Activated naive CD4-positive, alpha-beta T cell treated with Interleukin-2 at 50 U/mL for 16 hours (primary cell): ENCODE data around the gene TOX3.

Source experiments
- DNase-seq: peaks from one replicate; pipeline ENCODE4 v3.0.0-alpha.2; 2020

The TOX3 gene

GRCh38 chr16:52563767-52564611 lies 17.0 kb upstream of the TOX3 start:
- no peak for DNase-seq

DNA sequence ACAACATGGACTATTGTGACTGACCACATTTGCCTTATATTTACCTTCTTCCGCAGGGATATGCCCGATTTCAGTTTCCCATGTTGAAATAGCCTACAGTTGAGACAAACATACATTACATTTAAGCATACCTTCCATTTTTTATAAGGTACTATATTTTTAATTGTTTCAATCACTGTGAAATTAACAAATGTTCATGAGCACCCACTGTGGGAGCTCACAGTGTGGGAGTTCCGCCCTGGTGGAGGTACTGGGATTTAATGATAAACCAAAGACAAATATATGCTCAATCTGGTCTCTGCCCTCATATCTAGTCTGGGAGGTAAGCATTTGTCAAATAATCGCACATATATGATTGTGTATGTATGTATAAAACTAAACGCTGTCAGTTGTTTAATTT lies 15.8 kb upstream of the TOX3 start:
- DNase-seq, result no peak

- DNase-seq, result no peak
These were observed 15.2 kb upstream of the TOX3 start for GRCh38 chr16:52561910-52562741.

DNA sequence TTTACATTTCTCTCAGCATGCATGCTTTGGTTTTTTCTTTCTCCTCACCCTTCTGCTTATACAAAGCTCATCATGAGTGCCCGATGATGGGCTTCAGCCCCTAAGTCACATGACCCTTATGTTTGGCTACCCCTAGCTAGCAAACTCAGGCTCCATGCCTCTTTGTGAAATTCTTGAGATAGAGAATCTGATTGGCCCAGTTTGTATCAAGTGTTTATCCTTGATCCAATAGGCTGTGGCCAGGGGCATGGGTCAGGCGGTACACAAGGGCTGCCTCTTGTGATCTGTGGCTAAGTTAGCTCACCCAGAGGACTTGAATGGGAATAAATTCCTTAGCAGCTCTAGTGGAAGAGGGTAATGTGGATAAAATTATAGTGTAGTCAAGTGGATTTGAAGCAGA lies 11.5 kb upstream of the TOX3 start:
- DNase-seq, result no peak

DNA sequence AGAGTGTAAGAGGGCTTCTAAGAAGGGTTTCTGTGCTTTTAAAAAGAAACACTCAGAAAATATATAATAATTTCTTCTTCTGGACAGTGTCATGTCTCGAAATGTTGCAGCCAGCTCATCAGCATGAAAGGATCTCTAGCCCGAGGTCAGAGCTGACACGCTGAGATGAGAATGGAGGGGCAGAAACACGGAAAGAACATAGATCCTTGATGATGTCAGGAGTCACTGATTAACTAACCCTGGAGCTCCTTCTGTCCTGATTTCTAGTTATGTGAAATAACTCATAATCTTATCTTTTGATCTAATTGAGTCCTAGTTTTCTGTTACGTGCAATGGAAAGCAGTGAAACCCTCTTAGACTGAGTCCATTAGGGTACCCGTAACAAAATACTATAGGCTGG lies 10.3 kb upstream of the TOX3 start:
- no peak for DNase-seq

GRCh38 chr16:52556083-52556482 lies 9.1 kb upstream of the TOX3 start:
- no peak for DNase-seq

- no peak for DNase-seq
These were observed 8.6 kb upstream of the TOX3 start for GRCh38 chr16:52555572-52555971.

DNA sequence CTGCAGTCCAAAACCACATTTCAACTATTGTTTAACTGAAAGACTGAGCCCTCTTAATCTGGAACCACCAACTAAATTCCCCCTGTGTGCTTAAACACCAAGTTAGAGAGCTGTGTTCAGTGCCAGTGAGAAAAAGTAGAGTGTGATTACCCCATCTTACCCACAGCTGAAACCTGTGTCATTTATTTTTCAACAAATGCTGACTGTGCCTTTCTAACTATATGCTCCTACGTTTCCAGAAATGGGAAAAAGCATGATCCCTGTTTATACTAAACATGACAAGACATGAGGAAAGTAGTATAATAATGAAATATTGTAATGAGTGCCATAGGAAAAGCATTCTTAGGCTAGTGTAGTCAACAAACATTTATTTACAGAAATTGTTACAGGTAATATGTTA lies 7.4 kb upstream of the TOX3 start:
- DNase-seq, result no peak

DNA sequence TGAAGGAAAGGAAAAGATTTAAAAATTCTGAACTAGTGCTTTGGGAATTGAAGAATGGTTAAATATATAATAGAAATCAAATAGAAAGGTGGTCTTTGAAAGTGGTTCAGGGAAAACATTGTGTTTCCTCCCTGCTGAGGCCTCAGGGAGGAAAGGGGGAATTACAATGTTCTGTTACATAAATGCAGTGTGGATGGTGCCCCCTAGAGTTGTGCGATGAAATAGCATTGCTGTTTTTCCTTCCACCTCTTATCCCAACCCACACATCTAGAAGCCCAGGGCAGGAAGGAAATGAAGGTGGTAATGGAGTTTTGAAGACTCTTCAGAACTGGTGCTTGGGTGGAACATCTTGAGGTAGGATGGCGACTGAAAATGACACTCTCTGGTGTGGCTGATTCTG lies 6.4 kb upstream of the TOX3 start:
- DNase-seq, result no peak

DNA sequence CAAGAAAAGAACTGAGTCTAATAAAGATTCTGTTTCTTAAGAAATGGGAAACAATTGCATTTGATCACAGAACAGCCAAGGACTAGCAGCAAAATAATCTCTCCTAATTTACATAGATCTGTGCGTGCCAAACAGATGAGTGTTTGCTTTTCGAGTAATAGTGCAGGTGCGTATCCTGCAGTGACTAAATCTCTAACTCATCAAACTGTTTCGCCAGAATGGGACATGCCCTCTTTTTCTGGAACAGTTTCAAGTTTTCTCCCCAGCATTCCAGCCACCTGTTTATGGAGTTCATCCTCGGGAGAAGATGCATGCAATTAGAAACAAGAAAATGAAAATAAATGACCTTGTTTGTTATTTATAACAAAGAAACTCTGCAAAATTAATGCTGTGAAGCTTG lies 5.7 kb upstream of the TOX3 start:
- DNase-seq, result no peak

GRCh38 chr16:52549011-52549692 lies 2.2 kb upstream of the TOX3 start:
- no peak for DNase-seq

GRCh38 chr16:52548261-52549010 lies 1.5 kb upstream of the TOX3 start:
- DNase-seq, result no peak

- DNase-seq, result no peak
These were observed 882 bp upstream of the TOX3 start for GRCh38 chr16:52547834-52548215.

GRCh38 chr16:52546291-52547003 lies 496 bp downstream of the TOX3 start:
- no peak for DNase-seq

- DNase-seq, result no peak
These were observed 1.1 kb downstream of the TOX3 start for GRCh38 chr16:52545898-52546266.

DNA sequence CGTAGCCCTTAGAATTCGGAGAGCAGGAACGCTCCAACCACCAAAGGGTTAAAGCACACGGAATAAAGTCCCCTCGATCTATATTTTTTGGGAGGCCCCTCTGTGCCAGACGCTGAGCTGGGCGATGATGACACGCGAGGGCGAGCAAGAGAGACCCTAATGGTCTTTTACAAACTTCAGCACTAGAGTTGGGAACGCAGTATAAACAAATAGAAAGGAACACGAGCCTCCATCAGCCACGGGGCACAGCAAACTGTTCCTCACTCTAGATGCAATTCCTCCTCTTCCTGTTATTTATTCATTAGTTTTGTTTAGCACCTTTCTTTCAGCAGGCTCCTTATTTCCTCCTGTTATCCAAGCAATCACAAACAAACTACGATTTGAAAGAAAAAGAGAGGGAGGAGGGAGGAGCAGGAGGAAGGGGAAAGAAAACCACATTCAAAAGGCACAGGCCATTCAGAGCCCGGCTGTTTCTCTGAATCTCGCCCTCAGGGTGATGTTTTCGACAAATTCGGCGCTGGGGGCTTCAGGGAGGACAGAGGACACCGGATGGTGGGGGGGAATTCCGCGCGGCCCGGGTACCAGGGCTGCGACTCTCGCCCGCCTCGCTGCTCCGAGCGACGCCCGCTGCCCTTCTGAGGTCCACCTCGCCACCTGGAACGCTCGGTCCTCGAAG lies 1.6 kb downstream of the TOX3 start:
- no peak for DNase-seq

GRCh38 chr16:52544703-52545102 lies 2.2 kb downstream of the TOX3 start:
- DNase-seq, result no peak

DNA sequence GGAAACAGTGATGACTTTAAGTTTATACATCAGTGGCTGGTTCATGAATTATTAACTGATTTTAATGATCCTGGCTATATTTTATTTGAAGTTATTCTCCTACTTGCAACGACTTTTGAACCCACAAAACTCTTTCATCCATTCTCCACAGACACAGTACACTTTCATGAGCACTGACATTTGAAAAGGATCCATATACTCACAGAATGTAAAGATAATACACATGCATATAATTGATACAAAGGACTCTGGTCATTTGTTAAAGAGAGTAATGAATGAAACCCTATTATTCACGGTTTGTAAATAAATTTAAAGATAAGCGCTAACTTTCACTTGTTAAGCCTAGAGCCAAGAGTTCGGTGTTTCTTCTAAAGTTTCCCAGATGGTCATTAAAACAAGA lies 3.3 kb downstream of the TOX3 start:
- no peak for DNase-seq

GRCh38 chr16:52540910-52541309 lies 6.0 kb downstream of the TOX3 start:
- DNase-seq, result no peak

DNA sequence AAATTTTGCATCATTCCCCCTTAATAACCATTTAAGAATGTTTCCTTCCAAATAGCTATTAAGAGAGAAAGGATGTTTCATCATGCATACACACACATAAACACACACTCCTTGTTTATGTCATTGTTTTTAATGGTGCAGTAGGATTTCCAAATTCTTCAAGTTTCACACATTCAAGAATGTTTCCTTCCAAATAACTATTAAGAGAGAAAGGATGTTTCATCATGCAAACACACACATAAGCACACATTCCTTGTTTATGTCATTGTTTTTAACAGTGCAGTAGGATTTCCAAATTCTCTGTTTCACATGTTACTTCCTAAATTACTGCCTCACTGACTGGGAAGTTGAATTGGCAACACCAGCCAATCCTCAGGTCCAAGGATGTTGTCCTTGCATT lies 7.8 kb downstream of the TOX3 start:
- no peak for DNase-seq

DNA sequence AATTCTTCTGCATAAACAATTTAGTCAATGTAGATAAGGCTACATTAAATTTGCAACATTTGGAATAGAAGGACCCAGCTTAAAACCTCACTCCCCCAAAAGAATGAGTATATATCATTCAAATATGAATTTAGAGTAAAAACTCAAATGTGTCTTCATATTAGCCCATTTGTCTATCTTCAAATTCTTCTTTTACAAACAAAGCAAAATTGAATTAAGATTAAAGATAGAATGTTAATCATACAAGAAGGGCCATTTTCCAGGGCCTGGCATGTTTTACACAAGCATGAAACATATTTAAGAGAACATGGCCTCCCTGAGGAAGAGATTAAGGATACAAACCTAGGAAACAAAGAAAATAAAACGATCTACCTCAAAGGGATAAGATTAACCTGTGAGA lies 8.4 kb downstream of the TOX3 start:
- no peak for DNase-seq

- DNase-seq, result no peak
These were observed 9.4 kb downstream of the TOX3 start for GRCh38 chr16:52537516-52537915.
